Measurements from ENCODE around the gene MT3. TPM values are rescaled to one million over a fixed set of nuclear protein-coding genes. Genes with fewer than 3 reads are reported as not detected.

The MT3 gene
- total and polyA plus RNA-seq, 2 experiments from 2014 or later = not detected

- no peak overlapping the region for H2AFZ ChIP-seq
- Mint-ChIP-seq H3K27me3 (ENCODE audit: insufficient read depth, low read depth, poor library complexity) (peaks cover 36% of the 10 kb centered on the region), H3K9me3 (no peaks in the 10 kb centered on the region), H3K27ac (no peak overlapping the region), H3K36me3 (ENCODE audit: low read depth) (peaks cover 9% of the 10 kb centered on the region; the same call in 2 of the 3 replicates), H3K4me3 (no peak overlapping the region), H3K4me1 (peaks cover 30% of the 10 kb centered on the region)
- H3K27me3 ChIP-seq (ENCODE audit: insufficient read depth) = peaks cover 47% of the 10 kb centered on the region
- H3K4me2 ChIP-seq = no peak overlapping the region
- DNase-seq (ENCODE audit: low spot score) (no peak), ATAC-seq (no peak)
- H3K79me2 ChIP-seq (replicated peaks; ENCODE audit: insufficient read depth) = no peaks in the 10 kb centered on the region
- no peaks in the 10 kb centered on the region for H3K36me3 ChIP-seq (ENCODE audit: insufficient read depth)
- H4K20me1 ChIP-seq (replicated peaks; ENCODE audit: insufficient read depth) = no peaks in the 10 kb centered on the region
- H3K9me2 ChIP-seq (ENCODE audit: insufficient read depth) = no peaks in the 10 kb centered on the region
- H3K4me1 ChIP-seq (ENCODE audit: insufficient read depth) = peaks cover 22% of the 10 kb centered on the region
- no peak for TF ChIP-seq ZNF462 (CRISPR knock-in tag; IDR thresholded peaks at IDR 0.05)
- TF ChIP-seq CTCF (conservative IDR thresholded peaks at IDR 0.05; ENCODE audit: low read depth in 2 of 2) = no peak
- no peak for TF ChIP-seq REST (IDR thresholded peaks at IDR 0.05; ENCODE audit: unreplicated experiment)
- TF ChIP-seq POLR2AphosphoS5 (IDR thresholded peaks at IDR 0.05; ENCODE audit: low read depth) = no peak
- no peak for TF ChIP-seq JUNB (IDR thresholded peaks at IDR 0.05; ENCODE audit: unreplicated experiment)
- no peak for TF ChIP-seq EZH2 (IDR thresholded peaks at IDR 0.05; ENCODE audit: low read depth, unreplicated experiment)
- TF ChIP-seq NANOG (IDR thresholded peaks at IDR 0.05; ENCODE audit: borderline replicate concordance) = no peak
- no peak for TF ChIP-seq ZNF331 (CRISPR knock-in tag; IDR thresholded peaks at IDR 0.05; ENCODE audit: low read depth)
- no peak for TF ChIP-seq STAT1 (IDR thresholded peaks at IDR 0.05; ENCODE audit: unreplicated experiment)
- no peak for TF ChIP-seq EZH2phosphoT487 (IDR thresholded peaks at IDR 0.05; ENCODE audit: unreplicated experiment)
- no peak for TF ChIP-seq ETS1 (IDR thresholded peaks at IDR 0.05)
- TF ChIP-seq CREB1 (CRISPR knock-in tag; IDR thresholded peaks at IDR 0.05; ENCODE audit: low read depth) = no peak
- no peak for TF ChIP-seq ZNF114 (CRISPR knock-in tag; IDR thresholded peaks at IDR 0.05)
- no peak overlapping the region for H3K4me3 ChIP-seq
- peaks cover 14% of the 10 kb centered on the region; the same call in 1 of the 2 replicates for H3F3A ChIP-seq (replicated peaks; ENCODE audit: low read depth)
- no peak overlapping the region for H3K27ac ChIP-seq (ENCODE audit: low read depth)
These were observed 16.1 kb downstream of the MT3 start for GRCh38 chr16:56605475-56605874.

Measured in GM23338 (cell line).